ENCODE results near the gene PRKCA. TPM values are rescaled to one million over a fixed set of nuclear protein-coding genes. Genes with fewer than 3 reads are reported as not detected.

The PRKCA gene
- total and polyA plus RNA-seq, 4 donors, result 3.0 to 14.1 (median 5.4) TPM

- Histone ChIP-seq H3K9me3 (ENCODE audit: control insufficient read depth in 4 of 4, low read length in 3 of 4) (no peaks in the 10 kb centered on the region), H3K9ac (ENCODE audit: low read depth in 1 of 2, low read length in 2 of 2) (no peak overlapping the region), H3K36me3 (ENCODE audit: control insufficient read depth in 4 of 4, insufficient read depth in 3 of 4, low read depth in 1 of 4, low read length in 3 of 4) (peaks cover 0 to 19% (median under 1%) of the 10 kb centered on the region in 4 donors), H3K4me3 (ENCODE audit: low read depth in 1 of 3, low read length in 3 of 3) (no peak overlapping the region), H3K27me3 (ENCODE audit: control insufficient read depth in 4 of 4, insufficient read depth in 4 of 4, low read length in 3 of 4) (no peaks in the 10 kb centered on the region), H3K4me1 (ENCODE audit: control insufficient read depth in 4 of 4, insufficient read depth in 4 of 4, low read length in 3 of 4) (no peaks in the 10 kb centered on the region), H3K27ac (ENCODE audit: low read depth in 1 of 2, low read length in 2 of 2) (no peak overlapping the region)
- WGBS, result 90% methylated on average over 10 of the region's 10 CpGs
- no peak for DNase-seq (ENCODE audit: low spot score)
- TF ChIP-seq YY1 (IDR thresholded peaks at IDR 0.05) (no peak), GABPA (IDR thresholded peaks at IDR 0.05 in 1 of 2, conservative IDR thresholded peaks at IDR 0.05 in 1 of 2) (no peak), SP1 (IDR thresholded peaks at IDR 0.05) (no peak), ZBTB33 (IDR thresholded peaks at IDR 0.05) (no peak), RXRA (IDR thresholded peaks at IDR 0.05) (no peak), HNF4G (IDR thresholded peaks at IDR 0.05) (no peak), FOXA1 (IDR thresholded peaks at IDR 0.05) (no peak), FOXA2 (IDR thresholded peaks at IDR 0.05) (no peak), JUND (IDR thresholded peaks at IDR 0.05) (no peak), RAD21 (IDR thresholded peaks at IDR 0.05) (no peak), TAF1 (conservative IDR thresholded peaks at IDR 0.05) (no peak), EGR1 (IDR thresholded peaks at IDR 0.05; ENCODE audit: low read depth in 2 of 2) (no peak)
- TF ChIP-seq, protein P1, sequence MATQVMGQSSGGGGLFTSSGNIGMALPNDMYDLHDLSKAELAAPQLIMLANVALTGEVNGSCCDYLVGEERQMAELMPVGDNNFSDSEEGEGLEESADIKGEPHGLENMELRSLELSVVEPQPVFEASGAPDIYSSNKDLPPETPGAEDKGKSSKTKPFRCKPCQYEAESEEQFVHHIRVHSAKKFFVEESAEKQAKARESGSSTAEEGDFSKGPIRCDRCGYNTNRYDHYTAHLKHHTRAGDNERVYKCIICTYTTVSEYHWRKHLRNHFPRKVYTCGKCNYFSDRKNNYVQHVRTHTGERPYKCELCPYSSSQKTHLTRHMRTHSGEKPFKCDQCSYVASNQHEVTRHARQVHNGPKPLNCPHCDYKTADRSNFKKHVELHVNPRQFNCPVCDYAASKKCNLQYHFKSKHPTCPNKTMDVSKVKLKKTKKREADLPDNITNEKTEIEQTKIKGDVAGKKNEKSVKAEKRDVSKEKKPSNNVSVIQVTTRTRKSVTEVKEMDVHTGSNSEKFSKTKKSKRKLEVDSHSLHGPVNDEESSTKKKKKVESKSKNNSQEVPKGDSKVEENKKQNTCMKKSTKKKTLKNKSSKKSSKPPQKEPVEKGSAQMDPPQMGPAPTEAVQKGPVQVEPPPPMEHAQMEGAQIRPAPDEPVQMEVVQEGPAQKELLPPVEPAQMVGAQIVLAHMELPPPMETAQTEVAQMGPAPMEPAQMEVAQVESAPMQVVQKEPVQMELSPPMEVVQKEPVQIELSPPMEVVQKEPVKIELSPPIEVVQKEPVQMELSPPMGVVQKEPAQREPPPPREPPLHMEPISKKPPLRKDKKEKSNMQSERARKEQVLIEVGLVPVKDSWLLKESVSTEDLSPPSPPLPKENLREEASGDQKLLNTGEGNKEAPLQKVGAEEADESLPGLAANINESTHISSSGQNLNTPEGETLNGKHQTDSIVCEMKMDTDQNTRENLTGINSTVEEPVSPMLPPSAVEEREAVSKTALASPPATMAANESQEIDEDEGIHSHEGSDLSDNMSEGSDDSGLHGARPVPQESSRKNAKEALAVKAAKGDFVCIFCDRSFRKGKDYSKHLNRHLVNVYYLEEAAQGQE (IDR thresholded peaks at IDR 0.05), result no peak
- TF ChIP-seq, protein P2, sequence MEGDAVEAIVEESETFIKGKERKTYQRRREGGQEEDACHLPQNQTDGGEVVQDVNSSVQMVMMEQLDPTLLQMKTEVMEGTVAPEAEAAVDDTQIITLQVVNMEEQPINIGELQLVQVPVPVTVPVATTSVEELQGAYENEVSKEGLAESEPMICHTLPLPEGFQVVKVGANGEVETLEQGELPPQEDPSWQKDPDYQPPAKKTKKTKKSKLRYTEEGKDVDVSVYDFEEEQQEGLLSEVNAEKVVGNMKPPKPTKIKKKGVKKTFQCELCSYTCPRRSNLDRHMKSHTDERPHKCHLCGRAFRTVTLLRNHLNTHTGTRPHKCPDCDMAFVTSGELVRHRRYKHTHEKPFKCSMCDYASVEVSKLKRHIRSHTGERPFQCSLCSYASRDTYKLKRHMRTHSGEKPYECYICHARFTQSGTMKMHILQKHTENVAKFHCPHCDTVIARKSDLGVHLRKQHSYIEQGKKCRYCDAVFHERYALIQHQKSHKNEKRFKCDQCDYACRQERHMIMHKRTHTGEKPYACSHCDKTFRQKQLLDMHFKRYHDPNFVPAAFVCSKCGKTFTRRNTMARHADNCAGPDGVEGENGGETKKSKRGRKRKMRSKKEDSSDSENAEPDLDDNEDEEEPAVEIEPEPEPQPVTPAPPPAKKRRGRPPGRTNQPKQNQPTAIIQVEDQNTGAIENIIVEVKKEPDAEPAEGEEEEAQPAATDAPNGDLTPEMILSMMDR (IDR thresholded peaks at IDR 0.05; ENCODE audit: low read depth, low read length, missing input control), result no peak
These were observed 497.6 kb downstream of the PRKCA start for GRCh38 chr17:66799849-66800537.

GRCh38 chr17:66803474-66803951, 501.1 kb downstream of the PRKCA start:
- H3K27ac ChIP-seq (ENCODE audit: low read depth in 1 of 2, low read length in 2 of 2), result no peak overlapping the region
- H3K36me3 ChIP-seq (ENCODE audit: control insufficient read depth in 4 of 4, insufficient read depth in 3 of 4, low read depth in 1 of 4, low read length in 3 of 4), result peaks cover 0 to 14% (median 2%) of the 10 kb centered on the region in 4 donors
- no peaks in the 10 kb centered on the region for H3K9me3 ChIP-seq (ENCODE audit: control insufficient read depth in 4 of 4, low read length in 3 of 4)
- DNase-seq (ENCODE audit: low spot score), result no peak
- no peaks in the 10 kb centered on the region for H3K4me1 ChIP-seq (ENCODE audit: control insufficient read depth in 4 of 4, insufficient read depth in 4 of 4, low read length in 3 of 4)
- H3K27me3 ChIP-seq (ENCODE audit: control insufficient read depth in 4 of 4, insufficient read depth in 4 of 4, low read length in 3 of 4), result no peaks in the 10 kb centered on the region
- 90% methylated on average over 19 of the region's 19 CpGs for WGBS
- H3K4me3 ChIP-seq (ENCODE audit: low read depth in 1 of 3, low read length in 3 of 3), result no peak overlapping the region
- H3K9ac ChIP-seq (ENCODE audit: low read depth in 1 of 2, low read length in 2 of 2), result no peak overlapping the region
- TF ChIP-seq HNF4A (conservative IDR thresholded peaks at IDR 0.05), result no peak

Measured in liver (tissue), 9 donors.